ENCODE measurements around the gene PGA5. TPM values are rescaled to one million over a fixed set of nuclear protein-coding genes. Genes with fewer than 3 reads are reported as not detected.

The PGA5 gene
- total RNA-seq, 1 donor from 2014 or later: not detected

DNA sequence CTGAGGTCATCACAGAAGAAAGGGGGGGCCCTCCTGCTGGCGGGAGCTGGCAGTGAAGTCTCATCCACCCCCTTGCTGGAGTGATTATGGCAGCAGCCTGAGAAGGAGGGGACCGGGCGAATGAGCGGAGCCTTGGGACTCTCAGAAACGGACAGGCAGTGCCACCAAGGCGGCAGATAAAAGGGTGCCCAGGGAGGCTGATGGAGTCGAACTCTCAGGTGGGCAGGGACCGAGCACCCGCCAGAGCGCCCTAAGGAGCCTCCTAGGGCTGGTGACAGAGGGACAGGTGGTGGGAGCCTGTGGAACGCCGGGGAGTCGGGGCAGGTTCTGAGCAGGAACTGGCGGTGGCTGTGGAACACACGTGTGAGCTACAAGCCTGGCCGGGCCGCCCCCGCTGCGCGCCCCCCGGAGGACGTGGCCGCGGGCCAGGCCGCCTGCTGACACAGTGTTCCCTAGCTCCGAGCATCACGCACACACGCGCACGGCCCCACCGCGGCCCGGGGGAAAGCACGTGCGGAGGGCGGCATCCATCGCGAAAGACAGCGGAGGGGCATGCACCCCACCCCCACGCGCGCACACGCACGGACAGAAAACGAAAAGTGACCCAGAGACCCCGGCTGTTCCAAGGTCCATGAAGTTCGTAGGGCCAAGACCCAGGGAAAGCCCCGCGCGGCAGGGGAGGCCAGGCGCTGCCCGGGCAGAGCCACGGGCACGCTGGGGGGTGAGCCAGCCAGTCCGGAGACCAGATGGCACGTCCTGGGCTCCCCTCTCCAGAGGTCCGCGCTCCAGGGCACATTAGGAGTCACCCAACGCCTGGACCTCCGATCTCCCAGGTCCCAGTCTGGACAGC is 53.1 kb downstream of the PGA5 start:
- peaks cover 9% of the 10 kb centered on the region for H3K4me1 Mint-ChIP-seq
- H3K4me3 Mint-ChIP-seq: peak overlapping the region; percentile 81
- no peak overlapping the region for H3K27ac Mint-ChIP-seq
- ATAC-seq (ENCODE audit: low read depth) (peak; percentile 36), DNase-seq (no peak)
- peaks cover 17% of the 10 kb centered on the region for H3K36me3 Mint-ChIP-seq (ENCODE audit: low read depth)
- CTCF ChIA-PET: interaction anchor here (1.3 to 1.9 kb wide), 2 partner anchors 39 to 463 kb away, joined by 6 to 10 read pairs; no protein-coding TSS in a partner anchor
- POLR2A ChIA-PET: interaction anchor here (0.6 to 1.6 kb wide), 5 partner anchors 12 to 135 kb away, joined by 3 to 11 read pairs (median 4); partner anchors contain the start of genes CPSF7, SDHAF2 and TMEM216
- TF ChIP-seq, protein P1, sequence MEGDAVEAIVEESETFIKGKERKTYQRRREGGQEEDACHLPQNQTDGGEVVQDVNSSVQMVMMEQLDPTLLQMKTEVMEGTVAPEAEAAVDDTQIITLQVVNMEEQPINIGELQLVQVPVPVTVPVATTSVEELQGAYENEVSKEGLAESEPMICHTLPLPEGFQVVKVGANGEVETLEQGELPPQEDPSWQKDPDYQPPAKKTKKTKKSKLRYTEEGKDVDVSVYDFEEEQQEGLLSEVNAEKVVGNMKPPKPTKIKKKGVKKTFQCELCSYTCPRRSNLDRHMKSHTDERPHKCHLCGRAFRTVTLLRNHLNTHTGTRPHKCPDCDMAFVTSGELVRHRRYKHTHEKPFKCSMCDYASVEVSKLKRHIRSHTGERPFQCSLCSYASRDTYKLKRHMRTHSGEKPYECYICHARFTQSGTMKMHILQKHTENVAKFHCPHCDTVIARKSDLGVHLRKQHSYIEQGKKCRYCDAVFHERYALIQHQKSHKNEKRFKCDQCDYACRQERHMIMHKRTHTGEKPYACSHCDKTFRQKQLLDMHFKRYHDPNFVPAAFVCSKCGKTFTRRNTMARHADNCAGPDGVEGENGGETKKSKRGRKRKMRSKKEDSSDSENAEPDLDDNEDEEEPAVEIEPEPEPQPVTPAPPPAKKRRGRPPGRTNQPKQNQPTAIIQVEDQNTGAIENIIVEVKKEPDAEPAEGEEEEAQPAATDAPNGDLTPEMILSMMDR (IDR thresholded peaks at IDR 0.05): no peak
- peaks cover 10% of the 10 kb centered on the region for H3K27me3 Mint-ChIP-seq
- no peaks in the 10 kb centered on the region for H3K9me3 Mint-ChIP-seq
- intact Hi-C loops (cut with micrococcal nuclease): loop anchor here (1.0 to 10.0 kb wide), 3 partner anchors 39 to 463 kb away; partner anchors contain the start of genes DDB1, SYT7 and TKFC

DNA sequence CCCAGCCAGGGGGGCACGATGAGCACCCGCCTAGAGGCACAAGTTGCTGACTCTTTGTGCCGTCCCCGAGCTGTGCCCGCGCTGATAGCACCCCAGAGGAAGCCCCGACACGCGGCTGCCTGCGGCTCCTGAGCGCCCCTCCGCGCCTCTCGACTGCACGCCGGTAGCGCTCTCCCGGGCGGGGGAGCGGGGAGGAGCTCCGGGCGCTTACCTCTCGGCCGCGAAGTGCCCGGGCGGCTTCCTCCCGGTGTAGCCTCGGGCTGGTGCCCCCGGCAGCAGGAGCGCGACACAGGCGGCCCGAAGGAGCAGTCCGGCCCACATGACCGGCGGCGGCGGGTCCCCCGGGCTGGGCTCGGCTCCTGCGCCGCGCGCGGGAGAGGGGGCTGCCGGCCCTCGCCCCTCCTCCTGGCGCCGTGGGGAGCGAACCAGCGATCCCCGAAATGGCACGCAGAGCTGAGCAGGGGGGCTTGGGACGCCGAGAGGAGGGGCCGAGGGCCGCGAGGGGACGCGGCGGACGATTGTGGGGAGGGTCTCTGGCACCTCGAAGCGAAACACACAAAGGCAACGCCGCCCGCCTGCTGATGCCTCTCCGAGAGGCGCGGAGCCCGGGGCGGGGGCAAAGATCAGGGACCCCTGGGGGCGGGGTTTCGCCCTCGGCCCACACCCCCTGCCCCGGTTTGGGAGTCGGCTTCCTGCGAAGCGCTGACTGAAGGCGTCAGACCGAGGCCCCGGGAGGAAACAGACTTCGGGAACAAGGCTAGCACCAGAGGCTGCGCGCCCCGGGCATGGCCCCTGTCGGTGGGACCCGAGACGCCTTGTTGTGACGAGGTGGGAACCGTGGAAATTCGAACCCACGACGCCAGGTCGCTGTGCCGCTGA is 54.0 kb downstream of the PGA5 start, which contains the start of gene VWCE:
VWCE (minus strand) TSS at position 600 of the 879 bp plus-strand sequence; CDS start at position 321, 279 bp downstream.
- Mint-ChIP-seq H3K9me3 (no peaks in the 10 kb centered on the region), H3K27ac (no peak within 1 kb of the TSS), H3K4me1 (peaks cover 9% of the 10 kb centered on the region), H3K36me3 (ENCODE audit: low read depth) (peaks cover 25% of the 10 kb centered on the region), H3K4me3 (peak within 1 kb of the TSS; percentile 81), H3K27me3 (peaks cover 10% of the 10 kb centered on the region)
- TF ChIP-seq, protein P1 (IDR thresholded peaks at IDR 0.05): no peak
- intact Hi-C loops (cut with micrococcal nuclease): loop anchor here (1.0 to 10.0 kb wide), 3 partner anchors 38 to 464 kb away; partner anchors contain the start of genes DDB1, SYT7 and TKFC
- peak; percentile 86 for ATAC-seq (ENCODE audit: low read depth)
- DNase-seq: peak; percentile 67
- ChIA-PET CTCF (interaction anchor here (1.3 to 1.9 kb wide), 2 partner anchors 40 to 464 kb away, joined by 6 to 10 read pairs; no protein-coding TSS in a partner anchor), POLR2A (interaction anchor here (0.6 to 1.6 kb wide), 5 partner anchors 13 to 134 kb away, joined by 3 to 6 read pairs (median 4); partner anchors contain the start of genes CPSF7, SDHAF2 and TMEM216)

DNA sequence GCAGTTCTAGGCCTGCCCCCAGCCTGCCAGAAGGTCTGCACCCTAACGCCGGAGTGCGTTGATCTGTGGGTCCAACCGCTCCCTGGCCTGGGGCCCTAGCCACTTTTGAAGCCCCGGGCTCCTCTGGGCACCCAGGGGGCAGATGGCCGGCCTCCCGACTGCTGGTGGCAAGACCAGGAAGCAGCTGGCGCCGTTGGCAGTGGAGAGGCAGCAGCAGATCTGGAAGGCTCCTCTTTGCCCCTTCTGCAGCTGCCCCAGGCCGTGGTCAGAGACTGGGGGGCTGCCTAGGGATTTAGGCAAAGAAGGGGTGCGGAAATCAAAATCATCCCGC is 54.6 kb downstream of the PGA5 start:
- CTCF ChIA-PET: interaction anchor here (1.3 kb wide), 1 partner anchor 465 kb away, joined by 6 read pairs; no protein-coding TSS in a partner anchor
- no peak overlapping the region for H3K27ac Mint-ChIP-seq
- no peak for ATAC-seq (ENCODE audit: low read depth)
- H3K27me3 Mint-ChIP-seq: peaks cover 10% of the 10 kb centered on the region
- H3K36me3 Mint-ChIP-seq (ENCODE audit: low read depth): peaks cover 31% of the 10 kb centered on the region
- DNase-seq: no peak
- TF ChIP-seq, protein P1 (IDR thresholded peaks at IDR 0.05): no peak
- H3K4me3 Mint-ChIP-seq: peak overlapping the region; percentile 50
- POLR2A ChIA-PET: interaction anchor here (0.6 to 1.6 kb wide), 2 partner anchors 97 to 102 kb away, joined by 4 to 5 read pairs; partner anchors contain the start of gene TMEM216
- H3K4me1 Mint-ChIP-seq: peaks cover 9% of the 10 kb centered on the region
- intact Hi-C loops (cut with micrococcal nuclease): loop anchor here (10.0 kb wide), 1 partner anchor 289 kb away; the partner anchor contains the start of gene SYT7
- no peaks in the 10 kb centered on the region for H3K9me3 Mint-ChIP-seq

DNA sequence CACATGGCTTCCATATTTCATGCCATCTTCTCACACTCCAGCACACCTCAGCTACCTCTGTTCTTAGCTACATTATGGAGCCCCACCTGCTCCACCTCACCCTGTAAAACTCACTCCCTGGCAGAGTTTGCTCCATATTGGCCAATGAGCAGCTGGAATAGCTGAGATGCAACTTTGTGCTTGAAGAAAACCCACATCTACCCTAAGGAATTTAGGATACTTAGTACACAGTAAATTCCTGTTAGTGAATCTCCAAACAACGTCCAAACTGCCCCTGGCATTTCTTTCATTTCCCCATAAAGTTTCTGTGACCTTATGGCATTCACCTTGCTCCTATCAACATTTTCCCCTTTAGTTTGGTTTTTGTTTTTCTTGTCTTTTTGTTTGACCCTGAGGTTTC is 56.4 kb downstream of the PGA5 start:
- Mint-ChIP-seq H3K27me3 (peaks cover 9% of the 10 kb centered on the region), H3K9me3 (no peaks in the 10 kb centered on the region), H3K4me3 (peak overlapping the region; percentile 0), H3K4me1 (peaks cover 9% of the 10 kb centered on the region), H3K27ac (no peak overlapping the region), H3K36me3 (ENCODE audit: low read depth) (peaks cover 48% of the 10 kb centered on the region)
- intact Hi-C loops (cut with micrococcal nuclease): loop anchor here (10.0 kb wide), 1 partner anchor 287 kb away; the partner anchor contains the start of gene SYT7
- no peak for DNase-seq
- TF ChIP-seq, protein P1 (IDR thresholded peaks at IDR 0.05): no peak
- CTCF ChIA-PET: no interaction called here
- POLR2A ChIA-PET: no interaction called here
- ATAC-seq (ENCODE audit: low read depth): no peak
